HEK293 (cell line): ENCODE data around the gene MOGAT3.

Experiments used
- CTCF ChIA-PET: fragments of 350-600 bp; formaldehyde crosslinking; extraction: SDS; loops from one replicate; lab custom pipeline; 2021; ENCODE audit warnings: antibody characterized with exemption; lab: Yijun Ruan, JAX
- POLR2A ChIA-PET: fragments of 300-600 bp; formaldehyde crosslinking; extraction: SDS; loops from one replicate; lab custom pipeline; 2020; ENCODE audit warnings: antibody characterized with exemption, inconsistent platforms; lab: Yijun Ruan, JAX
- H3K27ac ChIP-seq: fragments of 200-500 bp; sonication (Bioruptor generic); 2 replicates; pipeline ENCODE4 v1.5.1; 2014; ENCODE audit warnings: low read depth, low read length, control low read depth, inconsistent platforms; ENCODE audit errors: extremely low read depth
- H3K36me3 ChIP-seq, 2 experiments: fragments of 200-500 bp in 1 of 2; sonication (Bioruptor generic) in 1 of 2; 1 replicate in 1 of 2; 2 replicates in 1 of 2; pipeline ENCODE4 v1.5.1; 2014 to 2017; ENCODE audit warnings: inconsistent platforms in 2 of 2, low read length in 2 of 2; ENCODE audit not compliant: control insufficient read depth in 2 of 2, insufficient read depth in 1 of 2
- H3K4me1 ChIP-seq: fragments of 200-500 bp; sonication (Bioruptor generic); 2 replicates; pipeline ENCODE4 v1.5.1; 2014; ENCODE audit warnings: mild to moderate bottlenecking, low read length, inconsistent platforms; ENCODE audit not compliant: control insufficient read depth, insufficient read depth
- H3K4me3 ChIP-seq: 2 replicates; pipeline ENCODE4 v1.5.1; 2011; ENCODE audit warnings: low read depth, mild to moderate bottlenecking, control low read depth, low read length, moderate library complexity
- H3K9me3 ChIP-seq: fragments of 200-500 bp; sonication (Bioruptor generic); 2 replicates; pipeline ENCODE4 v1.5.1; 2014; ENCODE audit warnings: low read depth, low read length, inconsistent platforms; ENCODE audit not compliant: control insufficient read depth, insufficient read depth
- ELK4 ChIP-seq: IDR thresholded peaks from 2 replicates; pipeline ENCODE4 v1.6.1; 2011; ENCODE audit warnings: mild to moderate bottlenecking, low read depth, low read length, borderline replicate concordance
- HIC1 ChIP-seq: fragments of 450-650 bp; formaldehyde crosslinking; IDR thresholded peaks from 2 replicates; pipeline ENCODE4 v1.5.1; 2016; ENCODE audit warnings: missing biosample characterization, missing genetic modification characterization
- IKZF3 ChIP-seq: fragments of 450-650 bp; IDR thresholded peaks from 2 replicates; pipeline ENCODE4 v1.5.0; 2018; ENCODE audit warnings: missing biosample characterization, mild to moderate bottlenecking, missing genetic modification characterization, moderate library complexity
- REST ChIP-seq: fragments of 450-650 bp; formaldehyde crosslinking; IDR thresholded peaks from 2 replicates; pipeline ENCODE4 v1.5.1; 2016; ENCODE audit warnings: missing biosample characterization, missing genetic modification characterization
- SCRT2 ChIP-seq: fragments of 450-650 bp; formaldehyde crosslinking; IDR thresholded peaks from 2 replicates; pipeline ENCODE4 v1.5.1; 2016; ENCODE audit warnings: missing biosample characterization, missing genetic modification characterization
- ZBTB1 ChIP-seq: fragments of 450-650 bp; formaldehyde crosslinking; IDR thresholded peaks from 2 replicates; pipeline ENCODE4 v1.5.1; 2016; ENCODE audit warnings: missing biosample characterization, missing genetic modification characterization
- ZBTB17 ChIP-seq: fragments of 450-650 bp; formaldehyde crosslinking; IDR thresholded peaks from 2 replicates; pipeline ENCODE4 v1.5.1; 2016; ENCODE audit warnings: missing biosample characterization, missing genetic modification characterization
- ZBTB26 ChIP-seq: fragments of 450-650 bp; formaldehyde crosslinking; optimal IDR thresholded peaks from 2 replicates; pipeline ENCODE3; 2016; ENCODE audit warnings: missing biosample characterization, mild to moderate bottlenecking, missing genetic modification characterization
- ZBTB6 ChIP-seq: fragments of 450-650 bp; formaldehyde crosslinking; IDR thresholded peaks from 2 replicates; pipeline ENCODE4 v1.5.1; 2017; ENCODE audit warnings: missing biosample characterization, missing genetic modification characterization
- ZBTB8A ChIP-seq: fragments of 450-650 bp; formaldehyde crosslinking; IDR thresholded peaks from 2 replicates; pipeline ENCODE4 v1.5.1; 2016; ENCODE audit warnings: missing biosample characterization, missing genetic modification characterization
- ZNF157 ChIP-seq: fragments of 450-650 bp; formaldehyde crosslinking; IDR thresholded peaks from 2 replicates; pipeline ENCODE4 v1.5.1; 2016; ENCODE audit warnings: missing biosample characterization, missing genetic modification characterization
- ZNF175 ChIP-seq: fragments of 450-650 bp; formaldehyde crosslinking; IDR thresholded peaks from 2 replicates; pipeline ENCODE4 v1.5.1; 2016; ENCODE audit warnings: missing biosample characterization, missing genetic modification characterization
- ZNF239 ChIP-seq: fragments of 450-650 bp; formaldehyde crosslinking; IDR thresholded peaks from 2 replicates; pipeline ENCODE4 v1.5.1; 2016; ENCODE audit warnings: missing biosample characterization, missing genetic modification characterization
- ZNF280D ChIP-seq: fragments of 450-650 bp; formaldehyde crosslinking; IDR thresholded peaks from 2 replicates; pipeline ENCODE4 v1.5.1; 2016; ENCODE audit warnings: missing biosample characterization, missing genetic modification characterization
- ZNF302 ChIP-seq: fragments of 450-650 bp; formaldehyde crosslinking; IDR thresholded peaks from 2 replicates; pipeline ENCODE4 v1.5.1; 2016; ENCODE audit warnings: missing biosample characterization, missing genetic modification characterization, low read depth
- ZNF37A ChIP-seq: fragments of 450-650 bp; IDR thresholded peaks from 2 replicates; pipeline ENCODE4 v1.5.1; 2018; ENCODE audit warnings: missing biosample characterization, missing genetic modification characterization
- ZNF398 ChIP-seq: fragments of 450-650 bp; formaldehyde crosslinking; IDR thresholded peaks from 2 replicates; pipeline ENCODE4 v1.5.1; 2017; ENCODE audit warnings: missing biosample characterization, missing genetic modification characterization
- ZNF548 ChIP-seq: fragments of 450-650 bp; formaldehyde crosslinking; IDR thresholded peaks from 2 replicates; pipeline ENCODE4 v1.5.1; 2016; ENCODE audit warnings: missing biosample characterization, missing genetic modification characterization
- ZNF560 ChIP-seq: fragments of 450-650 bp; formaldehyde crosslinking; IDR thresholded peaks from 2 replicates; pipeline ENCODE4 v1.5.1; 2017; ENCODE audit warnings: missing biosample characterization, missing genetic modification characterization, borderline replicate concordance
- ZNF623 ChIP-seq: fragments of 450-650 bp; formaldehyde crosslinking; IDR thresholded peaks from 2 replicates; pipeline ENCODE4 v1.5.1; 2016; ENCODE audit warnings: missing biosample characterization, missing genetic modification characterization
- ZNF660 ChIP-seq: fragments of 450-650 bp; IDR thresholded peaks from 2 replicates; pipeline ENCODE4 v1.5.1; 2018; ENCODE audit warnings: missing biosample characterization, mild to moderate bottlenecking, missing genetic modification characterization
- ZNF776 ChIP-seq: fragments of 450-650 bp; formaldehyde crosslinking; IDR thresholded peaks from 2 replicates; pipeline ENCODE4 v1.5.0; 2017; ENCODE audit warnings: missing biosample characterization, missing genetic modification characterization, borderline replicate concordance

Gene MOGAT3

GRCh38 chr7:101164071-101164840, 36.6 kb downstream of the MOGAT3 start:
- CTCF ChIA-PET: interaction anchor here (0.8 kb wide), 1 partner anchor 20 kb away, joined by 4 read pairs; no protein-coding TSS in a partner anchor
- POLR2A ChIA-PET: interaction anchor here (0.7 to 1.2 kb wide), 3 partner anchors 10 to 38 kb away, joined by 3 to 4 read pairs (median 3); partner anchors contain the start of gene SERPINE1
- no peak overlapping the region for H3K27ac ChIP-seq
- peak overlapping the region; percentile 13; the same call in 1 of the 2 replicates for H3K4me3 ChIP-seq
- peaks cover 18% of the 10 kb centered on the region for H3K4me1 ChIP-seq
- H3K9me3 ChIP-seq: no peaks in the 10 kb centered on the region
- peaks cover 3% of the 10 kb centered on the region in 2 experiments; a peak in 2 of 3 replicates for H3K36me3 ChIP-seq
- TF ChIP-seq ZNF239 (tag by site-specific recombination): no peak
- TF ChIP-seq ZBTB26 (tag by site-specific recombination): peak; percentile 93
- no peak for TF ChIP-seq SCRT2 (tag by site-specific recombination)
- TF ChIP-seq IKZF3 (tag by site-specific recombination): 0 out of 2 replicates have a peak, but pooled peaks have one; percentile 15
- TF ChIP-seq ZNF548 (tag by site-specific recombination): no peak
- TF ChIP-seq REST (tag by site-specific recombination): peak; percentile 97
- peak; percentile 34; the same call in 1 of the 2 replicates for TF ChIP-seq ZBTB17 (tag by site-specific recombination)
- no peak for TF ChIP-seq ZNF560
- no peak for TF ChIP-seq ELK4
- no peak for TF ChIP-seq ZNF302
- TF ChIP-seq ZNF175 (tag by site-specific recombination): no peak
- no peak for TF ChIP-seq ZNF37A (tag by site-specific recombination)
- peak; percentile 15; the same call in 1 of the 2 replicates for TF ChIP-seq ZBTB8A
- no peak for TF ChIP-seq ZNF623 (tag by site-specific recombination)
- no peak for TF ChIP-seq ZNF398 (tag by site-specific recombination)
- TF ChIP-seq ZNF660 (tag by site-specific recombination): no peak
- no peak for TF ChIP-seq HIC1 (tag by site-specific recombination)
- TF ChIP-seq ZBTB1: no peak
- TF ChIP-seq ZNF280D: no peak
- TF ChIP-seq ZNF776 (tag by site-specific recombination): no peak
- TF ChIP-seq ZNF157 (tag by site-specific recombination): no peak
- peak; percentile 74; the same call in 1 of the 2 replicates for TF ChIP-seq ZBTB6 (tag by site-specific recombination)
